Epithelial cell of esophagus (primary cell): ENCODE data around the gene GOLT1A.

ENCODE experiments used
- DNase-seq: peaks from one replicate; pipeline ENCODE4 v3.0.0; 2010; ENCODE audit warnings: low read depth
- H3K4me3 ChIP-seq: 2 replicates; pipeline ENCODE4 v1.5.1; 2011; ENCODE audit warnings: mild to moderate bottlenecking, low read length, control low read depth
- TF ChIP-seq, protein P1 (sequence below): IDR thresholded peaks from 2 replicates; pipeline ENCODE4 v1.5.1; 2011; ENCODE audit warnings: low read depth, mild to moderate bottlenecking, low read length, control low read depth, inconsistent platforms; ENCODE audit not compliant: insufficient read depth; ENCODE audit errors: missing control alignments

Gene GOLT1A

DNA sequence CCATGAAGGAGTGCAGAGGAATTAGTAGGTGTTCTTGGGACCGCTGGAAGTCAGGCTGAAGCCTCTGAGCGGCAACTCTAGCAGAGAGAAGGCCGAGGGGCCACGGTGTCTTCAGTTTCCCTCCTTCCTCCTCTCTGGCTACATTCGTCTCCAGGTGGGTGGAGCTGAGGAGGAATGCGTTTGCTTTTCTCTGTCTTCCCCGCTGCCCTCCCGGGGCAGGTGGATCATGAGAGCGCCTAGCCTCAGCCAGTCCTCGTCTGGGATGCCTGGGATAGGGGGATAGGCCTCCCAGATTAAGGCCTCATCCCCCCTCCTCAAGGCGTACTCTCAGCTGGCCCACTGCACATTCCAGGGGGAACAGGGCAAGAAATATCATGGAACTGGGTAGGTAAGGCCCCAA, 7.5 kb upstream of the GOLT1A start:
- TF ChIP-seq, protein P1, sequence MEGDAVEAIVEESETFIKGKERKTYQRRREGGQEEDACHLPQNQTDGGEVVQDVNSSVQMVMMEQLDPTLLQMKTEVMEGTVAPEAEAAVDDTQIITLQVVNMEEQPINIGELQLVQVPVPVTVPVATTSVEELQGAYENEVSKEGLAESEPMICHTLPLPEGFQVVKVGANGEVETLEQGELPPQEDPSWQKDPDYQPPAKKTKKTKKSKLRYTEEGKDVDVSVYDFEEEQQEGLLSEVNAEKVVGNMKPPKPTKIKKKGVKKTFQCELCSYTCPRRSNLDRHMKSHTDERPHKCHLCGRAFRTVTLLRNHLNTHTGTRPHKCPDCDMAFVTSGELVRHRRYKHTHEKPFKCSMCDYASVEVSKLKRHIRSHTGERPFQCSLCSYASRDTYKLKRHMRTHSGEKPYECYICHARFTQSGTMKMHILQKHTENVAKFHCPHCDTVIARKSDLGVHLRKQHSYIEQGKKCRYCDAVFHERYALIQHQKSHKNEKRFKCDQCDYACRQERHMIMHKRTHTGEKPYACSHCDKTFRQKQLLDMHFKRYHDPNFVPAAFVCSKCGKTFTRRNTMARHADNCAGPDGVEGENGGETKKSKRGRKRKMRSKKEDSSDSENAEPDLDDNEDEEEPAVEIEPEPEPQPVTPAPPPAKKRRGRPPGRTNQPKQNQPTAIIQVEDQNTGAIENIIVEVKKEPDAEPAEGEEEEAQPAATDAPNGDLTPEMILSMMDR: no peak
- DNase-seq: no peak
- no peak overlapping the region for H3K4me3 ChIP-seq

DNA sequence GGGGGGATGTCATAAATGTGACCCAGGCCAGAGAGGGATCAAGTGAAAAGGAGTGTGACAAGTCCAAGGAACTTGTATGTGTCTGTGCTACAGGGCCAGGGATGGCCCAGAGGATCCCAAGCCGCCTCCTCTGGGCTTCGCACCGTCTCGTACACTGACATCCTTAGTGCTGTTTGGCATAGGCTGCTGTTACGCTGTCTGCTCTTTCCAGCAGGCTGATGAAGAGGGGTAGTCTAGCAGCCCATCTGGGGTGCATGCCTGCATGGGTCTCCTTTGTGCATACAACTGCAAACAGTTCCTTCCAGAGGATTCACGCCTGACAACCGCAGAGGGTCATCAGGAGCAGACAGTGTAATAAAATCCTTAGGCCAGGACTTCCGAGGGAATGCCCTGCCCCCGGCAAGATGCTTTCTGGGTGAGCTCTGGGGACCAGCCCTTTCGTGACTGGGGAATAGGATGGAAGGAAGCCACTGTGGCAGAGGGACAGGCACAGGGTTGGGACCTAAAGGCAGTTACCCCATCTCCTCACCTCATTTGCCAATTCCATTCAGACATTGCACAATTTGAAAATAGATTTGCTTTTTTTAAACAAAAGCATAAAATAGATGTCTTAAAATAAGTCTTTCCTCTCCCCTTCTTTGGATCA, 6.3 kb upstream of the GOLT1A start:
- H3K4me3 ChIP-seq: no peak overlapping the region
- no peak for DNase-seq
- TF ChIP-seq, protein P1: no peak

DNA sequence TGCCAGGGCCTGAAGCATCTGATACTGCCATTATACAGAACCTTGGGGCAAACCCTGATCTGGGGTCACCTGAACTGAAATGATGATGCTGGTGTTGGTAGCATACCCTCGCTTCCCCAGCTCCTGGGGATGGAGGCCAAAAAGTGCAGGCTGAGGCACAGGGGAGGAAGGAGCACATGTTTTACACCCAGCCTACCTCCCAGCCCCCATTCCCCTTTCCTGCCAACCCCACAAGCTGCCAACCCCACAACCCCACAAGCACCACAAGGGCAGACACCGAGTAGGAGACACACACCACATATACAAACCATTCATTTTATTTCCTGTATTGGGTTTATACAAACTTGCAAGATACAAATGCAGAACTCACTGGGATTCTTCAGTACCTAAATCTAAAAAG, 4.8 kb upstream of the GOLT1A start:
- no peak for DNase-seq
- TF ChIP-seq, protein P1: no peak
- no peak overlapping the region for H3K4me3 ChIP-seq

DNA sequence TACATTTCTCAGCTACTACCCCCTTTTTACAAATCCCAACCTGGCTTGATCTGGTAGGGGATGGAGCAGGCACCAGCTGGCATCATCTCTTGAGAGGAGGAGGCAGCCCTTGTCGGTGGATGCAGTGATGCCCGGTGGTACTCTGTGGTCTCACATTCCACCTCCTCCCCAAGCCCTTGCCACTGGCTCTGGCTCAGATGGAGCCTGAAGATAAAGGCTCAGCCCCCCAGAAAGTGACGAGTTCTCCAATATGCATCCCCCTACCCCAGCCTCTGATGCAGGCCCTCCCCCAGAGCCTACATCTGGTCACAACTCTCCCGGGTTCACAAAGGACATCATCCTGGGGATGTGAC, 3.8 kb upstream of the GOLT1A start:
- TF ChIP-seq, protein P1: no peak
- H3K4me3 ChIP-seq: no peak overlapping the region
- DNase-seq: no peak

DNA sequence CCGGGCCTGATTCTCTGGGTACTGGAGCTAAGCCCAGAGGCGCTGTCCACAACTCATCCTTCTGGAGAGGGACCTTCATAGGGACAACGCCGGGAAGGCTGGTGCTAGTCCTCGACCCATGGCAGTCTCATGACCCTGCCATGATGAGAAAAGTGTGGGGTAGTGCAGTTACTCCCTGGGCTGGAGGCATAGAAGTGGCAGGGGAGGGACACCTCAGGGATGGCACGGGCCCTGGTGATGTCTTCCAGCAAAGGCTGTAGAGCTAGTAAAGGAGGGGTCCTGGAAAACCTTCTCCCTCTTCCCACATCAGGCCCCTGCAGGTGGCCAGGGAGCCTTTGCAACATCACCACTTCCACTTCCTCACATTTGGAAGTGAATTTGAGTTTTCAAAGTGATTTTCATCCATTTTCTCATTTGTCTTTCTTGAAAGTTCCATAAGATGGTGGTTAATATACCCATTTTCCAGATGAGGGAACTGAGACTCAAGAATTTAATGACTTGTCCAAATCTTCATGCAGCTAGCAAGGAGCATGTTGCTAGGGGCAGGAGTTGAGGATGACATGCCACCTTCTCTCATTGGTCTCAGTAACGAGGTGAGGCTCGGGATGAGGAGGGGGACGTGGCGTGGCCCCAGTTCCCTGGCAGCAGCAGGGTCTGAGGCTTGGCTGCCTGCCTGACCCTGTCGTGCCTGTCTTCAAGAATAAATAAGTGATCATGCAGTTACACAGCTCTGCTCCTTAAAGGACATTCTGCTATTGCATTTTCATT, 3.3 kb upstream of the GOLT1A start:
- no peak for DNase-seq
- TF ChIP-seq, protein P1: no peak
- H3K4me3 ChIP-seq: no peak overlapping the region

DNA sequence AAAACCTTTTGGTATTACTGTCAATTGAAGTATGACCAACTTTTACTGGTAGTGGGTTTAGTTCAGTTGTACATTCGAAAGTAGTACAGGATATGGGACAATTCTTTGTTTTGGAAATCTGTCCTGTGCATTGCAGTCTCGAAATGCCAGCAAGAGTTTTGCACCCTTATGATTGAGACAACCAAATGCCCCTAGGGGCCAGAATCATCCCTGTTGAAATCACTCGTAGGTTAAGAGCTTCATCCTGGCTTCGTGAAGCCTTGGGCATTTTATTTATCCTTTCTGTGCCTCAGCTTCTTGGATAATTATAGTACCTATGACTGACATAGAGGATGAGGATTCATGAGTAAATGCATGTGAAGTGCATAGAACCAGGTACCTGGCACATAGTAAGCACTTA, 2.4 kb upstream of the GOLT1A start:
- TF ChIP-seq, protein P1: no peak
- no peak for DNase-seq
- H3K4me3 ChIP-seq: no peak overlapping the region

DNA sequence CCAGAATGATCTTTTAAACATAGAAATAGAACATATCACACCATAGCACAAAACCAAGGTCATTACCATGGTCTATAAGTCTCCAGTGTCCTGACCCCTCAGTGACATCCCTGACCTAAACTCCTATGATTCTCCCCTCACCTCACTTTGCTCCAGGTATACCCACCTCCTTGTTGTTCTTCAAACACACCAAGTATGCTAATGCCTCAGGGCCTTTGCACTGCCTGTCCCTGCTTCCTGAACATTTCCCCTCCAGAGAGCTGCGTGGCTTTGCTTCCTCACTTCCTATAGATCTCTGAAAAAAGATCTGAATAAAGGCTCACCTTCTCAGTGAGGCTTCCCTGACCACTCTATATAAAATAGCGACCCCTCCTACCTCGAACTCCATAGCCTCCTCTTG, 1.1 kb downstream of the GOLT1A start:
- DNase-seq: no peak
- TF ChIP-seq, protein P1: no peak
- H3K4me3 ChIP-seq: no peak overlapping the region
